ENCODE data around the gene LRRC73.
"Not testable (repeated sequence)": the region's sequence is repeated elsewhere in the genome, so short reads cannot be mapped to it uniquely, and the experiment has no call there.

Gene LRRC73

DNA sequence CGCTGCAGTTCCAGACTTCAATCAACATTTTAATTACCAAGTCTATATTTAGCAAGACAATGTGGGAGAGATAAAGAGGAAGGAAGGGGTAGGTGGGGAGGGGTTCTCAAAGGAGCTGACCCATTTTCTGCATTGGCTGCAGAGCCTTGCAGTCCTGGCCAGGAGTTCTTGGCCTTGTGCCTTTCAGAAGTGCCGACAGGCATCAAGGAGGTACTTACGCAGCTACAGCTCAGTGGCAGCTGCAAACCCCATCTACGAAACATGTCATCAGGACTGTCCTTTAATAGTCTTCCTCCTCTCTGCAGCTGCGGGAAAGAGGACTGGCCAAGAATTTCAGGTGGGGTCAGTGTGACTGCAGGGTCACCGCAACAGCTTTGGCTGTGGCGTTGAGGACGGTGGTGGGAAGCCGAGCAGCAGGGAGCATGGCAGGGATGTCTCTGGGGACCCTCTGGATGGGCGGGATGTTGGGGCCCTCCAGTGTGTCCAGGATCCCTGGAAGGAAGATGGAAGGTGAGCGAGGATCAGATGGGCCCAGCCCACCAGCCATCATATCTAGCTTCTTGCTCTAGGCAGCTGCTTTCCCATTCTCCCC, 1.8 kb upstream of the LRRC73 start:
- DNase-seq (ENCODE audit: low spot score): no peak

- DNase-seq (ENCODE audit: low spot score): peak; percentile 42
Measured at GRCh38 chr6:43510827-43511163, 649 bp upstream of the LRRC73 start.

GRCh38 chr6:43509142-43509983, 783 bp downstream of the LRRC73 start:
- no peak for DNase-seq (ENCODE audit: low spot score)

GRCh38 chr6:43508481-43509141, 1.5 kb downstream of the LRRC73 start:
- DNase-seq (ENCODE audit: low spot score): no peak

- DNase-seq (ENCODE audit: low spot score): peak; percentile 48
Measured at GRCh38 chr6:43506667-43507471, 3.3 kb downstream of the LRRC73 start.

GRCh38 chr6:43506171-43506570, 4.0 kb downstream of the LRRC73 start:
- no peak for DNase-seq (ENCODE audit: low spot score)

DNA sequence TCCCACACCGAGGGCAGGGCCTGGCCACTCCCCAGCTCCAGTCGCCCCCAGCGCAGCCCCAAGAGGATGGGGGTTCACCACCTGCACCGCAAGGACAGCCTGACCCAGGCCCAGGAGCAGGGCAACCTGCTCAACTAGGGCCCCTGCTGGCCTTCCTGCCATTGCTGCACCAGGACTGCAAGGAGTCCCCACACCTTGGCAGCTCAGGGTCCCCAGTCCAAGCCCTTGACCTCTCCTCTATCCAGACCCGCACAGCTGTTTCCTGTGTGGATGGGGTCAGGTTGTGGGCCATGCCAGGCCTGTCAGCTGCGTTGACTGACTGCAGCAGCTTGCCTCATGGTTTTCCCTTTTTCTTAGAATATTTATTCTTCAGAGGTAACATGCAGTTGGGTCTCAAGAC, 4.4 kb downstream of the LRRC73 start:
- DNase-seq (ENCODE audit: low spot score): no peak

- no peak for DNase-seq (ENCODE audit: low spot score)
Measured at GRCh38 chr6:43504756-43505593, 5.2 kb downstream of the LRRC73 start.

GRCh38 chr6:43503443-43503842, 6.7 kb downstream of the LRRC73 start:
- DNase-seq (ENCODE audit: low spot score): no peak

DNA sequence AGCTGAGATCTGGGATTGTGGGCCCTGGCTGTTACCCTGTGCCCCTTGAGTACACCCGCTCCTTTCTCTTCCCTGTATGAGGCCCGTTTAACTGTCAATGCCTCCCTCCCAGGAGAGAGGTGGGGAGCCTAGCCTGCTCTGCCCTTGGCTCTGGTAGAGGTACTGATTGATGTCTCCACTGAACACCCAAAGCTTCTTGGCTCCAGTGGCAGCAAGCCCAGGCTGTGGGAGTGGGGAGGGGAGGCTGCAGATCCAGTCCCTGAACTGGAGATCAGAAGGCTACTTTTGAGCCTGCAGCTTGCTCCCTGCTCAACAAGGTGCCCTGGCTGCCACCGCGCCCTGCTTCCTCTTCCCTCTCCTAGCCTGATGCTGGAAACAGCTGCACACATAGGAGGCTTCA, 7.5 kb downstream of the LRRC73 start:
- no peak for DNase-seq (ENCODE audit: low spot score)

DNA sequence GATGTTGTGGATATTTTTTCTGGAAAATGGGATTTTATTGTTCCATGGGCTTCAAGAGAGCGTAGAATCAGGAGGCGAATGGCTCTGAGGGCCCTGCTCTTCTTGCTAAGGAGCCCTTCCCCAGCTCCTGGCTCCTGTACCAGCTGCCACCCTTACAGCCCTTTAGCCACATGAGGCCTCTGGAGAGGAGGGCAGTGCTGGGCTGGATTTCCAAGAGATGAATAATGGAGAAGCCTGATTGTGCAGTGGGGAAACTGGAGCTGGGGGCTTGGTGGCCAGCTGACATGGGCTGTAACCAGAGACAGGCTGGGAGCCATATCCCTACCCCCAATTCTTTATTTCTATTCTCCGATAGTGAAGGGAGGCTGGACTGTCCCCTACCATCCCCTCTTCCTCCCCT, 9.2 kb downstream of the LRRC73 start:
- DNase-seq (ENCODE audit: low spot score): no peak

- no peak for DNase-seq (ENCODE audit: low spot score)
Measured at GRCh38 chr6:43499028-43499815, 10.9 kb downstream of the LRRC73 start.

GRCh38 chr6:43498291-43498690, 11.9 kb downstream of the LRRC73 start:
- DNase-seq (ENCODE audit: low spot score): not testable (repeated sequence)

- no peak for DNase-seq (ENCODE audit: low spot score)
Measured at GRCh38 chr6:43497689-43498088, 12.5 kb downstream of the LRRC73 start.

GRCh38 chr6:43497129-43497396, 13.1 kb downstream of the LRRC73 start:
- no peak for DNase-seq (ENCODE audit: low spot score)

- peak; percentile 64 for DNase-seq (ENCODE audit: low spot score)
Measured at GRCh38 chr6:43496370-43497128, 13.6 kb downstream of the LRRC73 start.

DNA sequence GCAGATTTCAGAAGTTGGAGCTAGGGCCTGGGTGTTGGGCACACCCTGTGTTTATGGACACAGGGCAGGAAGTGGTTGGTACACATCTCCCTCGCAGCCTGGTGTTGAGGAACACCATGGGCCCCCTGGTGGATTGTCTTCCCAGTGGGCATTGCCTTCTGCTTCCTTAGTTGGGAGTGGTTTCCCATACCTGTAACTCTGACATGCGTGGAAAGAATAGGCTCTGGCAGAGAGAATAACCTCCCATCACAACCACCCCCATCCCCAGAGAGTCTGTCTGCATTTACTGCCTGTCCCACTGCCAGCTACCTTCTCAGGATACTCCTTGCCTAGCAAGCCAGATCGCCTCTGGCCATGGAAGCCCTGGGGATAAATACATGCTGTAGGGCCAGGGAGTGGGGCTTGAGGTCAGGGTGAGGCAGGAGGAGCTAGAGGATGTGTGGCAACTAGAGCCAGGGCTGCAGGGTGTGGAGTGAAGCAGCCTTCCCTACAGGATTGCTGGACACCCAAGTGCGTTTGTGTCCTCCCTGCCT, 14.7 kb downstream of the LRRC73 start:
- DNase-seq (ENCODE audit: low spot score): peak; percentile 66

- DNase-seq (ENCODE audit: low spot score): no peak
Measured at GRCh38 chr6:43494766-43495165, 15.4 kb downstream of the LRRC73 start.

- no peak for DNase-seq (ENCODE audit: low spot score)
Measured at GRCh38 chr6:43494321-43494720, 15.8 kb downstream of the LRRC73 start.

DNA sequence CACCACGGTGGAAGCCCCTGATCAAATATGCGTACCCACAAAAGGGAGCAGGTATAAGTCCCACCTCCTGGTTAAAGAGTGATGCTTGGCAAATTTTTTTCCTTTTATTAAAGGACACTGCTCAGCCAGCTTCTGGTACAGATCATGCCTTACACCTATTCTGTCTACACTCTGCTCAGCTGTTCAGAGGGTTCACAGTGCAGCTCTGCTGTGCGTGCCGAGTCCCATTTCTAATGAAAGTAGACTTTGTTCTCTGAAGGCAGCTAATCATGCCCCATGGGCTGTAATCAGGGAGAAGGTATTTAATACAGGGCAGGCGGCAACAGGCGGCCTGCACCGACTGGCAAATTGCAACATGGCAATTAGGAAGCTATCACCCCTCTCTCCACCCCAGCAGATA, 16.3 kb downstream of the LRRC73 start:
- DNase-seq (ENCODE audit: low spot score): no peak
